AG09319 (cell line): ENCODE results near the gene ZC3H7B.

Experiments used
- DNase-seq: peaks from one replicate; pipeline ENCODE4 v3.0.0-alpha.2; 2010; ENCODE audit warnings: low read depth; ENCODE audit errors: extremely low read depth
- TF ChIP-seq, protein P1 (sequence below): IDR thresholded peaks from 2 replicates; pipeline ENCODE4 v1.5.1; 2011; ENCODE audit warnings: low read depth, mild to moderate bottlenecking, inconsistent platforms, low read length, moderate library complexity

ZC3H7B gene

DNA sequence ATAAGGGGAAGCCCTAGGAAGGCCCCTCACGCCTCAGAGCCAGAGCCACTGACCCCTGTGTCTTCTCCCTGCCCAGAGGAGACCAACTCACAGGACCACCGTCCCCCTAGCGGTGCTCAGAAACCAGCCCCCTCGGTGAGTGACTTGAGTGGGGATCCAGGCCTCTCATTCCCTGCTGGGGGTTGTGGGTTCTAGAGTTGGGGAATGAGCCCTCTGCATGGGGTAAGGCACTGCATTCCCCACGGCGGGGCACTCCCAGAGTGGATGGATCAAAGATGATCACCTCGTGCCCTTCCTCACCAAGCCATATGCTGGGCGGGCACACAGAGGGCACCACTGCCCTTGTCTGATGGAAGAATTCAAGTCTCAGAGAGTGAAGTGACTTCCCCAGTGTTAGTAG, 39.7 kb downstream of the ZC3H7B start:
- no peak for DNase-seq
- TF ChIP-seq, protein P1, sequence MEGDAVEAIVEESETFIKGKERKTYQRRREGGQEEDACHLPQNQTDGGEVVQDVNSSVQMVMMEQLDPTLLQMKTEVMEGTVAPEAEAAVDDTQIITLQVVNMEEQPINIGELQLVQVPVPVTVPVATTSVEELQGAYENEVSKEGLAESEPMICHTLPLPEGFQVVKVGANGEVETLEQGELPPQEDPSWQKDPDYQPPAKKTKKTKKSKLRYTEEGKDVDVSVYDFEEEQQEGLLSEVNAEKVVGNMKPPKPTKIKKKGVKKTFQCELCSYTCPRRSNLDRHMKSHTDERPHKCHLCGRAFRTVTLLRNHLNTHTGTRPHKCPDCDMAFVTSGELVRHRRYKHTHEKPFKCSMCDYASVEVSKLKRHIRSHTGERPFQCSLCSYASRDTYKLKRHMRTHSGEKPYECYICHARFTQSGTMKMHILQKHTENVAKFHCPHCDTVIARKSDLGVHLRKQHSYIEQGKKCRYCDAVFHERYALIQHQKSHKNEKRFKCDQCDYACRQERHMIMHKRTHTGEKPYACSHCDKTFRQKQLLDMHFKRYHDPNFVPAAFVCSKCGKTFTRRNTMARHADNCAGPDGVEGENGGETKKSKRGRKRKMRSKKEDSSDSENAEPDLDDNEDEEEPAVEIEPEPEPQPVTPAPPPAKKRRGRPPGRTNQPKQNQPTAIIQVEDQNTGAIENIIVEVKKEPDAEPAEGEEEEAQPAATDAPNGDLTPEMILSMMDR, result no peak

DNA sequence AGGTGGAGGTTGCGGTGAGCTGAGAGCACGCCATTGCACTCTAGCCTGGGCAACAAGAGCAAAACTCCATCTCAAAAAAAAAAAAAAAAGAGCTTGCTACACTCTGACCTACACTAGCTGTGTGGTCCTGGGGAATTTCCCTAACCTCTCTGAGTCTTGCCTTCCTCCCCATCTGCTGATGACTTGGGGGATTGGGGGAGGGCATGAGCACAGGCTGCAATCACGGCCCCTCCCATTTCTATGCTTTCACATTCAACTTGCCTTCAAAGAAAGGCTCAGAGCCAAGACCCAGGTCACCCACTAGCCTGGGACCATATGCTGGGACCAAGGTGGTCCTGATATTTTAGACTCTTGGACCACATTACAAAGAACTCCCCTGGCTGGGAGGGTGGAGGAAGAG, 40.7 kb downstream of the ZC3H7B start:
- no peak for DNase-seq
- TF ChIP-seq, protein P1, result no peak

DNA sequence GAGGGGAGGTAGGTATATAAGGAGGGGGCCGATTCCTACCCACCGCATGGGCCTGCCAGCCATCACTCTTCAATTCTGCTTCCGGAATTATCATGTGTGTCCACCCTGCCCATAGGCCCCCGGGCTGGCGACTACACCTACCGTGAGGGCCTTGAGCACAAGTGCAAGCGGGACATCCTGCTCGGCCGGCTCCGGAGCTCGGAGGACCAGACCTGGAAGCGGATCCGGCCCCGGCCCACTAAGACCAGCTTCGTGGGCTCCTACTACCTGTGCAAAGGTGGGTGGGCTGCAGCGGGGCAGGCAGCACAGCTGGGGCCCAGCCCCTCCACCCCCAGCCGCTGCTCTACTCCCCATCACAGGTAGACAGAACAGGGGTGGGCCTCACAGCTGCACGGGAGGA, 42.0 kb downstream of the ZC3H7B start:
- TF ChIP-seq, protein P1, result no peak
- DNase-seq, result no peak

DNA sequence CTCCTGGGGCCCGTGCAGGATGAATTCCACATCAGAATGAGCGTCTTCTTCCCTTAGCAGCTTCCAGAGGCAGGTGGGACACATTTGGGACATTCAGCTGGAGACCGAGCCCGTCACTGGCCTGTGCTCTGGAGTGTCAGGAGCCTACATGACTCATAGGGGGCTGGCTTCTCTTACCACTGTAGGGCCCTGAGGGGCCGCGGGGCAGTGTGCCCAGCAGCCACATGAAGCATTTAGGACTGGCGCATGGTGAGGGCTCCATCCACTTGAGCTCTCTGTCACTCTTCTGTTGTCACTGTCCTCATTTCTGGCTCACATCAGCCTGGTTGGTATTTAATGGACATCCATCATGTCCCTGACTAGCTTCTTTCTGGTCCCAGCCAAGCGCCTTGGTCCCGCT, 42.4 kb downstream of the ZC3H7B start:
- TF ChIP-seq, protein P1, result no peak
- DNase-seq, result no peak

DNA sequence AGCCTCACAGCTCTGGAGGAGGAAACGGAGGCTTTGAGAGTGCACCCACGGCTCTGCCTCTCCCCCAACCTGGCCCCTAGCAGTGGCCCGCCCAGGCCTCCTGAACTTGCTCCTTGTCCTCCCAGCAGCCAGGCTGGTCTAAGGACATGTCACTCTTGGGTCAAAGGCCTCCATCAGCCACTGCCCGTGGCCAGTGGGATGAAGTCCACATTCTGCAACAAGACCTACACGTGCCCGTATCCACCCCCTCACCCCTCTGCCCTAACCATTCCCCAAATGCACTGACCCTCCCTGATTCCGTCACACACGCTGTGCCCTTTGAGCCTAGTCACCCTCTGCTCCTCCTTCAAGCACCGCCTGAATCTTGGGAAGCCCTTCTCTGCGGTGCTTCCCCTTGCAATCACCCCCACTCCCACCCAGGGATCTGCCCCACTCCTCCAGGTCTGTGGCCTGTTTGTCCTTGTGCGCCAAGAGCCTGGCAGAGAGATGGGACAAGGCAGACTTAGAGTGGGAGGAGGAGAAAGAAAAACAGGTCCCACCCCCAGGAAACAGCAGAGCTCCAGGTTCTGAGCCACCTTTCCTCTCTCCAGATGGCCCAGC, 43.0 kb downstream of the ZC3H7B start:
- no peak for DNase-seq
- TF ChIP-seq, protein P1, result no peak

DNA sequence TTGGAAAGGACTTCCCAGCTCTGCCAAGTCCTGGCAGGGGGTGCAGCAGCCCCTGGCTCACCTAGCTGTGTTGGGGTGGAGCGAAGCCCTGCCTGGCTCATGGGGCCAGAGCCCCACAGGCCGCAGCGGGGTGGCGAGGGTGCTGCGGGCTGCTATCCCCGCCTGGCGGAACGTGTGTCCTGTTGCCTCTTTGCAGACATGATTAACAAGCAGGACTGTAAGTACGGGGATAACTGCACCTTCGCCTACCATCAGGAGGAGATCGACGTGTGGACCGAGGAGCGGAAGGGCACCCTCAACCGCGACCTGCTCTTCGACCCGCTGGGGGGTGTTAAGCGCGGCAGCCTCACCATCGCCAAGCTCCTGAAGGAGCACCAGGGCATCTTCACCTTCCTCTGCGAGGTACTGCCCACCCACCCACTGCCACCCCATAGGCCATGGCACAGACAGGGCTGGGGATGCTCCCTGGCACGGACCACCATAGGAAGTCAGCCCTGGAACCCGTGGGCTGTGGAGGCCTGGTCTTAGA, 44.5 kb downstream of the ZC3H7B start:
- TF ChIP-seq, protein P1, result no peak
- DNase-seq, result no peak

DNA sequence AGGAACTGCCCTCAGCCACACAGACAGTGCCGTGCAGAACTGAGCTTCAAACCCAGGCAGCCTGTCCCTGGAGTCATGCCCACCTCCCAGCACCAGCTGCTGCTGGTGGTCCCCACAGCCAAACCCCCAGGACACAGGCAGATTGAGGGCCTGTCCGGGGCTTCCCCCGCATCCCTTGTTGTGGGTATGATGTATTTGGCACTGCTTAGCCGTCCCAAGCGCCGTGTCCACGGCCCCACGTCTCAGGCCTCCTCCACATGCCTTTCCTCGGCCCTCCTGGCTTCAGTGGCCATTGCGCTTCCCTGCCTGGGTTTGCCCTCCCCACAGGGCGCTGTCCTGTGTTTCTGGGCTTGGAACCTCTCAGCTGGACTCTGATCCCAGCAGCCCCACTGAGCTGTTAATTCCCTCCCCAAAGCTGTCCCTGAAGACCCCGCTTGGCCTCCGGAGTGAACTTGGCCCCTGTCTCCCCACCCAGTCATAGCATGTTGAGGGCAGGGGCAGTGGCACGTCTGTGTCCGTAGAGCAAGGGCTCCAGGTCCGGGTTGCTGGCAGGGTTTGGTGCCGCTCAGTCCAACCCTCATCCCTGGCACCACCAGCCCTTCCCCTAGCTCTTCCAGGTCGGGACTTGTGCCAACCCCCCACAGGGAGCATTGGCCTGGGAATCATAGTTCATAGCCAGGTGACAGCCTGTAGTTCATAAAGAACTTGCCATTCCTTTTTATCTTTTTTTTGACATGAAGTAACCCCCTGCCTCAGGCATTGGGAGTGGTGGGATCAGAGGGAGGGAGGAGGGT, 45.9 kb downstream of the ZC3H7B start:
- TF ChIP-seq, protein P1, result no peak
- DNase-seq, result no peak
